Measurements from ENCODE around the gene SLC19A1.

Gene SLC19A1

GRCh38 chr21:45468971-45469272 lies 73.3 kb downstream of the SLC19A1 start:
- Histone ChIP-seq H3K27me3 (ENCODE audit: insufficient read depth, low read length) (no peaks in the 10 kb centered on the region), H3K4me1 (ENCODE audit: insufficient read depth, low read length) (no peaks in the 10 kb centered on the region), H3K27ac (ENCODE audit: low read depth, low read length) (no peak overlapping the region; the same call in 1 of the 2 replicates), H3K9me3 (ENCODE audit: insufficient read depth, low read depth, low read length) (no peaks in the 10 kb centered on the region), H3K9ac (ENCODE audit: low read depth, low read length) (no peak overlapping the region), H3K36me3 (ENCODE audit: insufficient read depth, low read length) (peaks cover 29% of the 10 kb centered on the region), H3K4me3 (ENCODE audit: low read length) (no peak overlapping the region)
- WGBS = 96% methylated on average over 14 of the region's 14 CpGs

GRCh38 chr21:45468051-45468970 lies 73.9 kb downstream of the SLC19A1 start:
- no peaks in the 10 kb centered on the region for H3K4me1 ChIP-seq (ENCODE audit: insufficient read depth, low read length)
- H3K36me3 ChIP-seq (ENCODE audit: insufficient read depth, low read length) = peaks cover 26% of the 10 kb centered on the region
- H3K27ac ChIP-seq (ENCODE audit: low read depth, low read length) = no peak overlapping the region; the same call in 1 of the 2 replicates
- WGBS = 96% methylated on average over 45 of the region's 45 CpGs
- H3K9ac ChIP-seq (ENCODE audit: low read depth, low read length) = no peak overlapping the region
- no peaks in the 10 kb centered on the region for H3K9me3 ChIP-seq (ENCODE audit: insufficient read depth, low read depth, low read length)
- no peaks in the 10 kb centered on the region for H3K27me3 ChIP-seq (ENCODE audit: insufficient read depth, low read length)
- H3K4me3 ChIP-seq (ENCODE audit: low read length) = no peak overlapping the region

- Histone ChIP-seq H3K9ac (ENCODE audit: low read depth, low read length) (no peak overlapping the region), H3K4me1 (ENCODE audit: insufficient read depth, low read length) (no peaks in the 10 kb centered on the region), H3K27me3 (ENCODE audit: insufficient read depth, low read length) (no peaks in the 10 kb centered on the region), H3K4me3 (ENCODE audit: low read length) (no peak overlapping the region), H3K36me3 (ENCODE audit: insufficient read depth, low read length) (peaks cover 29% of the 10 kb centered on the region), H3K27ac (ENCODE audit: low read depth, low read length) (no peak overlapping the region), H3K9me3 (ENCODE audit: insufficient read depth, low read depth, low read length) (no peaks in the 10 kb centered on the region; the same call in 1 of the 2 replicates)
- WGBS = 95% methylated on average over 25 of the region's 25 CpGs
These were observed 74.9 kb downstream of the SLC19A1 start for GRCh38 chr21:45467221-45467779.

- H3K9ac ChIP-seq (ENCODE audit: low read depth, low read length) = no peak overlapping the region
- H3K27me3 ChIP-seq (ENCODE audit: insufficient read depth, low read length) = no peaks in the 10 kb centered on the region
- H3K9me3 ChIP-seq (ENCODE audit: insufficient read depth, low read depth, low read length) = no peaks in the 10 kb centered on the region; the same call in 1 of the 2 replicates
- peaks cover 28% of the 10 kb centered on the region for H3K36me3 ChIP-seq (ENCODE audit: insufficient read depth, low read length)
- no peak overlapping the region for H3K4me3 ChIP-seq (ENCODE audit: low read length)
- no peaks in the 10 kb centered on the region for H3K4me1 ChIP-seq (ENCODE audit: insufficient read depth, low read length)
- no peak overlapping the region for H3K27ac ChIP-seq (ENCODE audit: low read depth, low read length)
- WGBS = 94% methylated on average over 30 of the region's 30 CpGs
These were observed 75.7 kb downstream of the SLC19A1 start for GRCh38 chr21:45466330-45467220.

GRCh38 chr21:45465611-45466329 lies 76.5 kb downstream of the SLC19A1 start:
- Histone ChIP-seq H3K4me3 (ENCODE audit: low read length) (no peak overlapping the region), H3K9ac (ENCODE audit: low read depth, low read length) (no peak overlapping the region), H3K36me3 (ENCODE audit: insufficient read depth, low read length) (peaks cover 26% of the 10 kb centered on the region), H3K27ac (ENCODE audit: low read depth, low read length) (no peak overlapping the region), H3K27me3 (ENCODE audit: insufficient read depth, low read length) (no peaks in the 10 kb centered on the region), H3K9me3 (ENCODE audit: insufficient read depth, low read depth, low read length) (no peaks in the 10 kb centered on the region; the same call in 1 of the 2 replicates), H3K4me1 (ENCODE audit: insufficient read depth, low read length) (no peaks in the 10 kb centered on the region)
- 93% methylated on average over 27 of the region's 27 CpGs for WGBS

- Histone ChIP-seq H3K27ac (ENCODE audit: low read depth, low read length) (no peak overlapping the region), H3K4me1 (ENCODE audit: insufficient read depth, low read length) (no peaks in the 10 kb centered on the region), H3K4me3 (ENCODE audit: low read length) (no peak overlapping the region), H3K36me3 (ENCODE audit: insufficient read depth, low read length) (peaks cover 29% of the 10 kb centered on the region), H3K27me3 (ENCODE audit: insufficient read depth, low read length) (no peaks in the 10 kb centered on the region), H3K9me3 (ENCODE audit: insufficient read depth, low read depth, low read length) (no peaks in the 10 kb centered on the region; the same call in 1 of the 2 replicates), H3K9ac (ENCODE audit: low read depth, low read length) (no peak overlapping the region)
- 95% methylated on average over 16 of the region's 16 CpGs for WGBS
These were observed 77.1 kb downstream of the SLC19A1 start for GRCh38 chr21:45465105-45465504.

GRCh38 chr21:45464309-45464708 lies 77.9 kb downstream of the SLC19A1 start:
- Histone ChIP-seq H3K9me3 (ENCODE audit: insufficient read depth, low read depth, low read length) (no peaks in the 10 kb centered on the region; the same call in 1 of the 2 replicates), H3K27me3 (ENCODE audit: insufficient read depth, low read length) (no peaks in the 10 kb centered on the region), H3K27ac (ENCODE audit: low read depth, low read length) (no peak overlapping the region), H3K9ac (ENCODE audit: low read depth, low read length) (no peak overlapping the region), H3K4me3 (ENCODE audit: low read length) (no peak overlapping the region), H3K4me1 (ENCODE audit: insufficient read depth, low read length) (no peaks in the 10 kb centered on the region), H3K36me3 (ENCODE audit: insufficient read depth, low read length) (peaks cover 30% of the 10 kb centered on the region)
- 95% methylated on average over 5 of the region's 5 CpGs for WGBS

GRCh38 chr21:45463871-45464270 lies 78.4 kb downstream of the SLC19A1 start:
- no peak overlapping the region for H3K9ac ChIP-seq (ENCODE audit: low read depth, low read length)
- no peaks in the 10 kb centered on the region; the same call in 1 of the 2 replicates for H3K9me3 ChIP-seq (ENCODE audit: insufficient read depth, low read depth, low read length)
- H3K27ac ChIP-seq (ENCODE audit: low read depth, low read length) = no peak overlapping the region
- H3K36me3 ChIP-seq (ENCODE audit: insufficient read depth, low read length) = peaks cover 26% of the 10 kb centered on the region
- no peaks in the 10 kb centered on the region for H3K27me3 ChIP-seq (ENCODE audit: insufficient read depth, low read length)
- no peak overlapping the region for H3K4me3 ChIP-seq (ENCODE audit: low read length)
- 96% methylated on average over 7 of the region's 7 CpGs for WGBS
- no peaks in the 10 kb centered on the region for H3K4me1 ChIP-seq (ENCODE audit: insufficient read depth, low read length)

- H3K9ac ChIP-seq (ENCODE audit: low read depth, low read length) = no peak overlapping the region
- H3K27ac ChIP-seq (ENCODE audit: low read depth, low read length) = no peak overlapping the region
- no peaks in the 10 kb centered on the region for H3K27me3 ChIP-seq (ENCODE audit: insufficient read depth, low read length)
- H3K9me3 ChIP-seq (ENCODE audit: insufficient read depth, low read depth, low read length) = no peaks in the 10 kb centered on the region; the same call in 1 of the 2 replicates
- H3K36me3 ChIP-seq (ENCODE audit: insufficient read depth, low read length) = peaks cover 17% of the 10 kb centered on the region; the same call in 1 of the 2 replicates
- no peaks in the 10 kb centered on the region for H3K4me1 ChIP-seq (ENCODE audit: insufficient read depth, low read length)
- H3K4me3 ChIP-seq (ENCODE audit: low read length) = no peak overlapping the region
These were observed 80.4 kb downstream of the SLC19A1 start for GRCh38 chr21:45461806-45462341.

GRCh38 chr21:45461369-45461750 lies 80.9 kb downstream of the SLC19A1 start:
- no peak overlapping the region for H3K4me3 ChIP-seq (ENCODE audit: low read length)
- WGBS = 95% methylated on average over 5 of the region's 5 CpGs
- no peaks in the 10 kb centered on the region for H3K27me3 ChIP-seq (ENCODE audit: insufficient read depth, low read length)
- no peaks in the 10 kb centered on the region; the same call in 1 of the 2 replicates for H3K9me3 ChIP-seq (ENCODE audit: insufficient read depth, low read depth, low read length)
- H3K4me1 ChIP-seq (ENCODE audit: insufficient read depth, low read length) = no peaks in the 10 kb centered on the region
- peaks cover 19% of the 10 kb centered on the region; the same call in 1 of the 2 replicates for H3K36me3 ChIP-seq (ENCODE audit: insufficient read depth, low read length)
- no peak overlapping the region for H3K9ac ChIP-seq (ENCODE audit: low read depth, low read length)
- no peak overlapping the region for H3K27ac ChIP-seq (ENCODE audit: low read depth, low read length)
